ENCODE results near the gene PLXNA2. TPM values are rescaled to one million over a fixed set of nuclear protein-coding genes. Genes with fewer than 3 reads are reported as not detected.

PLXNA2 gene
- polyA plus RNA-seq, 3 donors: 14.8 to 21.2 (median 16.4) TPM

GRCh38 chr1:208183977-208184911, 59.9 kb downstream of the PLXNA2 start:
- no peak for DNase-seq

- DNase-seq: no peak
Measured at GRCh38 chr1:208182880-208183645, 61.1 kb downstream of the PLXNA2 start.

- DNase-seq: peak; percentile 79
Measured at GRCh38 chr1:208181364-208181763, 62.8 kb downstream of the PLXNA2 start.

- no peak for DNase-seq
Measured at GRCh38 chr1:208180421-208180820, 63.8 kb downstream of the PLXNA2 start.

GRCh38 chr1:208179961-208180409, 64.2 kb downstream of the PLXNA2 start:
- peak; percentile 58 for DNase-seq

- DNase-seq: no peak
Measured at GRCh38 chr1:208179263-208179816, 64.8 kb downstream of the PLXNA2 start.

- no peak for DNase-seq
Measured at GRCh38 chr1:208178091-208178529, 66.1 kb downstream of the PLXNA2 start.

- no peak for DNase-seq
Measured at GRCh38 chr1:208177656-208178055, 66.5 kb downstream of the PLXNA2 start.

GRCh38 chr1:208176649-208177048, 67.5 kb downstream of the PLXNA2 start:
- DNase-seq: no peak

- no peak for DNase-seq
Measured at GRCh38 chr1:208175508-208175895, 68.7 kb downstream of the PLXNA2 start.

- no peak for DNase-seq
Measured at GRCh38 chr1:208174731-208175507, 69.3 kb downstream of the PLXNA2 start.

- no peak for DNase-seq
Measured at GRCh38 chr1:208174200-208174599, 70.0 kb downstream of the PLXNA2 start.

GRCh38 chr1:208173749-208174148, 70.4 kb downstream of the PLXNA2 start:
- DNase-seq: no peak

- DNase-seq: no peak
Measured at GRCh38 chr1:208172423-208173145, 71.6 kb downstream of the PLXNA2 start.

GRCh38 chr1:208171616-208172422, 72.4 kb downstream of the PLXNA2 start:
- DNase-seq: no peak

- DNase-seq: no peak
Measured at GRCh38 chr1:208170252-208170651, 73.9 kb downstream of the PLXNA2 start.

GRCh38 chr1:208169081-208169879, 74.9 kb downstream of the PLXNA2 start:
- no peak for DNase-seq

- DNase-seq: no peak
Measured at GRCh38 chr1:208167261-208167869, 76.8 kb downstream of the PLXNA2 start.
